ENCODE results near the gene GLIS1. TPM values are rescaled to one million over a fixed set of nuclear protein-coding genes. Genes with fewer than 3 reads are reported as not detected.

Gene GLIS1
- total and polyA plus RNA-seq, 2 of the 8 experiments (the other 6 are each of a cell fraction or from before 2014, with no cell fraction given) = 0.15 to 0.22 TPM

DNA sequence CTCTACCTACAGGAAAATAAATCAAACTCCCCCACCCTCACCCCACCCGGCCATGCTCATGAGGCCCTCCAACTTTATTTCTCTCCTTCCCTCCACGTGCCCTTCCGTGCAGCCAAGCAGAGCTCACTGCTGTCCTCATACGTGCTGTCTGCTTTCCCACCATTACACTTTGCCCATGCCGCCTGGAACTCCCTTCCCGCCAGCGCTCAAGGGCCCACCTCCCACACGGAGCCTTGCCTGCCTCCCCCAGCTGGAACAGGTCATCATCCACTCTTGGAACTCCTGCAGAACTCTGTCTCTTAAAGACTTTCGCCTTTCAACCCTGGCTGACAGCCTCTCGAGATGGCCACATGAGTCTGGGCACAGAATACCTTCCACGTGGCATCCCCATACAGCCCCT is 42.4 kb downstream of the GLIS1 start (continued):
- TF ChIP-seq, protein P1, sequence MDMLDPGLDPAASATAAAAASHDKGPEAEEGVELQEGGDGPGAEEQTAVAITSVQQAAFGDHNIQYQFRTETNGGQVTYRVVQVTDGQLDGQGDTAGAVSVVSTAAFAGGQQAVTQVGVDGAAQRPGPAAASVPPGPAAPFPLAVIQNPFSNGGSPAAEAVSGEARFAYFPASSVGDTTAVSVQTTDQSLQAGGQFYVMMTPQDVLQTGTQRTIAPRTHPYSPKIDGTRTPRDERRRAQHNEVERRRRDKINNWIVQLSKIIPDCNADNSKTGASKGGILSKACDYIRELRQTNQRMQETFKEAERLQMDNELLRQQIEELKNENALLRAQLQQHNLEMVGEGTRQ (IDR thresholded peaks at IDR 0.05; ENCODE audit: low read length) = no peak

All from H1 (cell line).